ENCODE measurements around the gene PNMA8C.
"Not testable (repeated sequence)": the region's sequence is repeated elsewhere in the genome, so short reads cannot be mapped to it uniquely, and the experiment has no call there.

PNMA8C gene

GRCh38 chr19:46446021-46446420 is 17.3 kb upstream of the PNMA8C start:
- no peak for DNase-seq

GRCh38 chr19:46442808-46443450 is 14.2 kb upstream of the PNMA8C start:
- no peak for DNase-seq

- no peak for DNase-seq
These were observed 13.1 kb upstream of the PNMA8C start for GRCh38 chr19:46441866-46442265.

- not testable (repeated sequence) for DNase-seq
These were observed 7.0 kb upstream of the PNMA8C start for GRCh38 chr19:46435689-46436088.

- no peak for DNase-seq
These were observed 6.3 kb upstream of the PNMA8C start for GRCh38 chr19:46435009-46435408.

GRCh38 chr19:46433470-46433869 is 4.7 kb upstream of the PNMA8C start:
- DNase-seq = not testable (repeated sequence)

- no peak for DNase-seq
These were observed 3.1 kb upstream of the PNMA8C start for GRCh38 chr19:46431824-46432223.

- DNase-seq = no peak
These were observed 1.3 kb upstream of the PNMA8C start for GRCh38 chr19:46429999-46430398.

GRCh38 chr19:46427518-46428045 is 1.2 kb downstream of the PNMA8C start:
- DNase-seq = no peak

GRCh38 chr19:46426506-46427162 is 2.1 kb downstream of the PNMA8C start:
- peak; percentile 25 for DNase-seq

GRCh38 chr19:46426035-46426505 is 2.7 kb downstream of the PNMA8C start:
- DNase-seq = no peak

GRCh38 chr19:46423188-46423587 is 5.5 kb downstream of the PNMA8C start:
- no peak for DNase-seq

GRCh38 chr19:46422344-46422743 is 6.4 kb downstream of the PNMA8C start:
- no peak for DNase-seq

GRCh38 chr19:46420056-46420455 is 8.7 kb downstream of the PNMA8C start:
- no peak for DNase-seq

GRCh38 chr19:46415804-46416709 is 12.7 kb downstream of the PNMA8C start:
- DNase-seq = not testable (repeated sequence)

GRCh38 chr19:46414899-46415298 is 13.8 kb downstream of the PNMA8C start:
- not testable (repeated sequence) for DNase-seq

- DNase-seq = no peak
These were observed 15.3 kb downstream of the PNMA8C start, which contains the start of gene CCDC8 for GRCh38 chr19:46413262-46414031. Gene CCDC8 (minus strand): TSS chr19:46413564. CDS start chr19:46412810, 754 bp downstream.

GRCh38 chr19:46412650-46413261 is 16.0 kb downstream of the PNMA8C start:
- no peak for DNase-seq

- DNase-seq = no peak
These were observed 16.6 kb downstream of the PNMA8C start for GRCh38 chr19:46411925-46412649.

- DNase-seq = no peak
These were observed 17.4 kb downstream of the PNMA8C start for GRCh38 chr19:46411088-46411924.
